ENCODE data around the gene AK3.
A peak's percentile ranks its signal among the peaks of the same experiment; 100 is the strongest.
"Not testable (repeated sequence)": the region's sequence is repeated elsewhere in the genome, so short reads cannot be mapped to it uniquely, and the experiment has no call there.

AK3 gene

DNA sequence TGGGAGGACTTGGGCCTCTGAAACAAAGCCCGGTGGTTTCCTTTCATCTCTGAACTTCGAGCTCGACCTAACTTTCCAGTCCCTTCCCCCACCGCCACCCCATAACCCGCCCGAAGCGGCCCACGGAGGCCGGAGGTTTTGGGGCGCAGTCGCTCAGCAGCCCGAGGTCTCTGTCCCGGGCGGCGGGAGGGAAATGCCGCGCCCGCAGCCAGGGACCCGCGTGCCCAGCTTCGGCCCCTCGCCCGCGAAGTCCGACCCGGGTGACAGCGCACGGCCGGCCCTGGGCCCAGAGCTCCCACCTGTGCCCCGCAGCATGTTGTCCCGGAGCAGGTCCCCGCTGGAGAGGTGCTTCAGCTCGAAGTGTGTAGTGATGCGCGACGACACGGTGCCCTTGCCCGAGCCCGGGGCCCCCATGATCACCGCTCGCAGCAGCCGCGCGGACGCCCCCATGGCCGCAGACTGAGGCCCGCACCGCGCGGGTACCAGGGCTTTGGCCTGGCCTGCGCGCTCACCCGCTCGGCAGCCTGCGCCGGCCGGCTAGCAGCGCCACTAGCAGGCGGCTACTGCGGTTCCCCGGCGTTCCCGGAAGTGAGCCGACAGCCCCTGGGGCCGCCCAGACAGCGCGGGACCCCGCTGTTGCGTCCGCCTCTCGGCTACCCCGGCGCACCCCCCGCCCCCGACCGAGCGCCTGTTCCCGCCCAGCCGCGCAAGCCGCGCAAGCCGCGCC lies at the start of gene AK3:
Gene AK3, minus strand, starts transcription at position 565 of the 727 bp plus-strand sequence. Its CDS starts 115 bp downstream, at position 450.
- peak; percentile 67 to 78 for DNase-seq

DNA sequence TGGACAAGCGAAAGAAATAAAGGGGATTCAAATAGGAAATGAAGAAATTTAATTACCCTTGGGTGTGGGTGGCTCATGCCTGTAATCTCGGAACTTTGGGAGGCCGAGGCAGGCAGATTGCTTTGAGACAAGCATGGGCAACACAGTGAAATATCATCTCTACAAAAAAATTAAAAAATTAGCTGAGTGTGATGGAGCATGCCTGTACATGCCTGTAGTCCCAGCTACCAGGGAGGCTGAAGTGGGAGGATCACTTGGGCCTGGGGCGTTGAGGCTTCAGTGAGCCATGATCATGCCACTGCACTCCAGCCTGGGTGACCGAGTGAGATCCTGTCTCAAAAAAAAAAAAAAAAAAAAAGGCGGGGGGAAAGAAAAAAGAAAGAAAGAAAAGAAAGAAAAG lies 47.7 kb upstream of the AK3 start:
- no peak for DNase-seq

DNA sequence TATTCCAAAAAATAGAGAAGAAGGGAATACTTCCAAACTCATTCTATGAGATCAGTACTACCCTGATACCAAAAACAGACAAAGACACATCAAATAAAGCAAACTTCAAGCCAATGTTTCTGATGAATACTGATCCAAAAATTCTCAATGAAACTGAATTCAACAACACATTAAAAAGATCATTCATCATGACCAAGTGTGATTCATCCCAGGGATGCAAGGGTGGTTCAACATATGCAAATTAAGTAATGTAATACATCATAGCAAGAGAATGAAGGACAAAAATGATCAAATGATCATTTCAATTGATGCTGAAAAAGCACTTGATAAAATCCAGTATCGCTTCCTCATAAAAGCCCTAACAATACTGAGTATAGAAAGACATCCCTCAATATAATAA lies 46.9 kb upstream of the AK3 start:
- DNase-seq: no peak

DNA sequence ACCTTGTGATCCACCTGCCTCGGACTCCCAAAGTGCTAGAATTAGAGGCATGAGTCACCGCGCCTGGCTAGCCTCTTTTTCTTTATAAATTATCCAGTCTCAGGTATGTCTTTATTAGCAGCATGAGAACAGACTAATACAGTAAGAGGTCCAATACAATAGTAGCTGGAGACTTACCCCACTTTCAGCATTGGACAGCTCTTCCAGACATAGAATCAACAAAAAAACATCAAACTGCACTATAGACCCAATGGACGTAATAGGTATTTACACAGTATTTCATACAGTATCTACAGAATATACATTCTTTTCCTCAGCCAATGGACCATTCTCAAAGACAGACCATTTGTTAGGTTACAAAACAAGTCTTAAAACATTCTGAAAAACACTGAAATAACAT lies 45.6 kb upstream of the AK3 start:
- DNase-seq: no peak

DNA sequence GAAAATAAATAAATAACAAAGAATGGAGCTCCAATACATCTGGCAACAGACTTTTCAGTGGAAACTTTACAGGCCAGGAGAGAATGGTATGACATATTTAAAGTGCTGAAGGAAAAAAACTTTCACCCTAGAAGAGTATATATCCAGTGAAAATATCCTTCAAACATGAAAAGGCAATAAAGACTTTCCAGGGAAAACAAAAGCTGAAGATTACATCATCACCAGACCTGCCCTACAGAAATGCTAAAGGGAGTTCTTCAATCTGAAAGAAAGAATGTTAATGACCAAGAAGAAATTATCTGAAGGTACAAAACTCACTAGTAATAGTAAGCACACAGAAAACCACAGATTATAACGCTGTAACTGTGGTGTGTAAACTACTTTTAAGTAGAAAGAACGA lies 43.4 kb upstream of the AK3 start:
- DNase-seq: no peak

DNA sequence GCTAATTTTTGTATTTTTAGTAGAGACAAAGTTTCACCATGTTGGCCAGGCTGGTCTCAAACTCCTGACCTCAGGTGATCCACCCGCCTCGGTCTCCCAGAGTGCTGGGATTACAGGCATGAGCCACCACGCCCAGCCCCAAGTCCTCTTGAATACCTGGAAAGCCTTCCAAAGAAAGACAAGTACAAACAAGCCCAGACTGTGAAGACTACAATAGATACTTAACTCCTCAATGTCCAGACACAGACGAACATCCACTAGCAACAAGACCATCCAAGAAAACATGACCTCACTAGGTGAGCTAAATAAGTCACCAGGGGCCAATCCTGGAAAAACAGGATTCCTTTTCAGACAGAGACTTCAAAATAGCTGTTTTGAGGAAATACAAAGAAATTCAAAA lies 42.2 kb upstream of the AK3 start:
- DNase-seq: not testable (repeated sequence)

DNA sequence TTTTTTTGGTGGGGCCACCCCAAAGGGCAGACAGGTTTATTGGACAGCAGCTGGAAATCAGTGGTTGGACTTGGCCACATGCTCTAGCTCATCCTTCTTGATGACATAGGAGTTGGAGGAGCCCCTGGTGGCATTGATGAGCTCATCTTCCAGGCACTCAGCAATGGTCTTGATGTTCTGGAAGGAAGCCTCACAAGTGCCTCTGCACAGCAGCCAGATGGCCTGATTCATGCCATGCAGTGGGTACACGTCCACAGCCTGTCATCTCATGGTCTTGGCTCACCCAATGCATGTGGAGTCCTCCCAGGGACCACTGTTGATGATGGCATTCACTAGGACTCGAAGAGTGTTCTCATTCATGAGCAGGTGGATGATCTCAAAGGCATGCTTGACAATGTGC lies 40.4 kb upstream of the AK3 start:
- DNase-seq: no peak

DNA sequence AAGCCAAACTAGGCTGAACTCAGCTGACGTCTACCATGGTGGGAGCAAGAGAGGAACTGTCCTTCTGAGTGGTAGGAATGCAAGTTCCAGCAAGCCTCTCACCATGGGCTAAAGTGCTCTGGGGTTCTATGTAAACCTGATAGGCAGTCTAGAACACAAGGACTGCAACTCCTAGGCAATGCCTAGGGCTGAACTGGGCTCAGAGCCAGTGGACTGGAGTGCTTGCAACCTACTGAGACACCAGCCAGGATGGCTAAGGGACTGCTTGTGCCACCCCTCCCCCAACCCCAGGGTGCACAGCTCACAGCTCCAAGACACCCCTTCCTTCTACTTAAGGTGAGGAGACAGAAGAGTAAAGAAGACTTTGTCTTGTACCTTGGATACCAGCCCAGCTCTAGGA lies 39.6 kb upstream of the AK3 start:
- DNase-seq: no peak

DNA sequence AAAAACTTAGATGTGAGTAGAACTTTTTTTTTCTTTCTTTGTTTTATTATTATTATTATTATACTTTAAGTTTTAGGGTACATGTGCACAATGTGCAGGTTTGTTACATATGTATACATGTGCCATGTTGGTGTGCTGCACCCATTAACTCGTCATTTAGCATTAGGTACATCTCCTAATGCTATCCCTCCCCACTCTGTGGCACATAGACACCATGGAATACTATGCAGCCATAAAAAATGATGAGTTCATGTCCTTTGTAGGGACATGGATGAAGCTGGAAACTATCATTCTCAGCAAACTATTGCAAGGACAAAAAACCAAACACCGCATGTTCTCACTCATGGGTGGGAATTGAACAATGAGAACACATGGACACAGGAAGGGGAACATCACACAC lies 34.0 kb upstream of the AK3 start:
- not testable (repeated sequence) for DNase-seq

DNA sequence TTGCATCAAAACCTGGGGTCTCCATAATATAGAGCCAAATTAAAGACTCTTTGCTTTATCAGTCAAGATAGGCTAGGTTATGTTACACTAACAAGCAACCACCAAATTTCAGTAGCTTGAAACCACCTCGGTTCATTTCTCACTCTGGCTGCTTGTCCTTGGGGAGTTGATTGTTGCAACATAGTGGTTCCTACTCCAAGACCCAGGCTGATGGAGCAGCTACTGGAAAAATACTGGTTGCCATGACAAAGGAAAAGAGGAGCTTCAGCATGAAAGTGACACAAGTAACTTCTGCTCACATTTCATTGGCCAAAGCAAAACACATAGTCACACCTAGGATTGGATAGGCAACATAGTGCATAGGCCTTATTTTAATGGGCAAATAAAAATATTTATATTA lies 33.2 kb upstream of the AK3 start:
- DNase-seq: no peak

DNA sequence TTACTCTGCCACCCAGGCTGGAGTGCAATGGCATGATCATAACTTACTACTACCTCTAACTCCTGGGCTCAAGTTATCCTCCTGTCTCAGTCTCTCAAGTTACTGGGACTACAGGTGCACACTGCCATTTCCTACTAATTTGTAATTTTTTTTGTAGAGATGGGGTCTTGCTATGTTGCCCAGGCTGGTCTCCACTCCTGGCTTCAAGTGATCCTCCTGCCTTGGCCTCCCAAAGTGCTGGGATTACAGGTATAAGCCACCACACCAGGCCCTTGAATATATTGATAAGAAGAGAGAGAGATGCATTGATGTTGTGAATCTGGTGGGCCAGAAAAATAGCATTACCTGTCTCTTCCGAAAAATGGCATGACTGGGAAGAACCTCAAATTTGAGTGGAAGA lies 30.8 kb upstream of the AK3 start:
- DNase-seq: no peak

DNA sequence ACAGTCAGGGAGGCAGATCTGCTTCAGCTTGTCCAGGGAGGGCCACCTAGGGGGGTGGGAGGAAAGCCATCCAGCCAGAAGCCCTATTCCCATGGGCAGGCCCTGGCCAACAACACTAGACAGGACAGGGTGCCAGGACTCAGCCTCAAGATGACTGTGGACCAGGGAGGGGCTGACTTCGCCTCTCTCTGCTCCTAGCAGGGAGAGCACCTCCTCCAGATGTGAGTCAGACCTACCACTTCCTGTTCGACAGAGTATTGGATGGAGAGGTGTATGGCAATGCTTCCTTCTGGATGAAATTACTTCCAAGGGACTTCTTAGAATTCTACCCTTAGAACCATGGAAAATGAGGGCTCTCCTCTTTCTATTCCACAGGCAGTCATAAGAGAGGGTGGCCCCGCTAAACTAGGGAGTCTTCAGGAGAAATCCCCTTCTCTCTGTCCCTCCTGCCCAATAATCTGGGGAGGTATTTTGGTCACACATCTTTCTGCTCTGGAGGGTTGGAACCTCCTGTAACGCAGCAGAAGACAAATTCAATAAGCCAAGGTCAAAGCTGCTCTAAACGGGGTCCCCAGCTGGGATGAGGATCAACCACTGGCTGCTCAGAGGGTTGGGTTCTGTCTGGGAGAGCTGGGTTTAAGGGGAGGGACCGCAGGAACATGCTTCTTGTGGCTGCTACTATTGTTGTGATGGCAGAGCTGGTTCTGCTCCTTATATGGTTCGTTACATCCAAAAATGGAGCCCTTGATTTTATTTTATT lies 28.5 kb upstream of the AK3 start:
- DNase-seq: no peak

DNA sequence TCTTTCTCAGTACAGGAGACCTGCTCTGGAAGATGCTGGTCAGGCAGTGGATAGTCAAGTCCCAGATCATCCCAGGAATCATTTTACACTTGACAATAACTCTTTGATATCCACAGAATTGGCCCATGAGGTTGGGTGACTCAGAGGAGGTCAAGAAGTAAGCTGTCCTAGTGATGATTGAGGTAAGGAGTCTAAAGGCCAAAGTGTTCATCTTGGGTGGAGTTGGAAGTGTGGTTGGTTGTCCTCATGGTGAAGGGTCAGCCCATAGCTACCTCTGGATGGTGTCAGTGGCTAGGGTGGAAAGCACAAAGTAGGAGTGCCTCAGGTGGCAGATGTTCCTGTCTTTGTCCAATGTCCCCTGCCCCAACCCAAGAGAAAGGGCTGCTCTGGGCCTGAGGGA lies 27.7 kb upstream of the AK3 start:
- DNase-seq: no peak

DNA sequence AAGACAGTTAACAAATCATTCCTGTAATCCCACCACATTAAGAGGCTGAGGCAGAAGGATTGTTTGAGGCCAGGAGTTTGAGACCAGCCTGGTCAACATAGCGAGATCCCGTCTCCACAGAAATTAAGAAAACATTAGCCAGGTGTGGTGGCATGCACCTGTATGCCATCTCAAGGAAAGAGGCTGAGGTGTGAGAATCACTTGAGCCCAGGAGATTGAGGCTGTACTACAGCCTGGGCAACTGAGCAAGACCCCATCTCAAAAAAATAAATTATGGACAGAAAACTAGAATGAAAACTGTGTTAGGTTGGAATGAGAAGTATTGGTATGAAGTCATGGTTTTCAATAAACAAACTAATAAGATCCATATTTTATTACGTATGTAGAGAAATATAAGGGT lies 23.0 kb upstream of the AK3 start:
- no peak for DNase-seq

DNA sequence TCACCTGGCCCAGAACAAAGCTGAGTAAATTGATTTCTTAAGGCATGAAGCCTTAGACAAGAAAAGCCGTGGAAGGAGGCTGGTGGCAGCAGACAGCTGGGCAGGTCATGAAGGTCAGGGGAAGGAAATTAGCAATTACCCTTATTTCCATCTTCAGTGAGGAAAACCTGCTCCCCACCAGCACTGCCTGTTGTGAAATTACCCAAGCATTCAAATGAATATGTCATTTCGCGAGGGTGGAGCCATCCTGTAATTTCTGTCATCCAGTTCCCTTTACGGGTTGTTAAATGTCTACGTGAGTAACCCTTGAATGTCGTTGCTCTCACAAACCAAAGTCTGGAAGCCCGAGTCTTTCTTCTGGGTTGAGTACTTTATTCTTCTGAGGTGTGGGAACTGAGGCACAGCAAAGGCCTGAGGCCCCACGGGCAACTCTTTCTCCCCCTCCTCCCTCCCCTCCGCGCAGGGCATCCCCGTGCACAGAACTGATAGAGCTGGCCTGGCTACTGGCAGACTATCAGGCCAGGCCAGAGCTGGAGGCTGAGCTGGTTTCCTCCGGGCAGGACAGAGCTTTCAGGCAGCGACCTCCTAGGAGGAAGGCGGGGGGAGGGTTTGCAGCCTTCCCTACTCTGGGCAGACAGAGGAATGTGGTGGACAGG lies 22.0 kb upstream of the AK3 start:
- DNase-seq: no peak

DNA sequence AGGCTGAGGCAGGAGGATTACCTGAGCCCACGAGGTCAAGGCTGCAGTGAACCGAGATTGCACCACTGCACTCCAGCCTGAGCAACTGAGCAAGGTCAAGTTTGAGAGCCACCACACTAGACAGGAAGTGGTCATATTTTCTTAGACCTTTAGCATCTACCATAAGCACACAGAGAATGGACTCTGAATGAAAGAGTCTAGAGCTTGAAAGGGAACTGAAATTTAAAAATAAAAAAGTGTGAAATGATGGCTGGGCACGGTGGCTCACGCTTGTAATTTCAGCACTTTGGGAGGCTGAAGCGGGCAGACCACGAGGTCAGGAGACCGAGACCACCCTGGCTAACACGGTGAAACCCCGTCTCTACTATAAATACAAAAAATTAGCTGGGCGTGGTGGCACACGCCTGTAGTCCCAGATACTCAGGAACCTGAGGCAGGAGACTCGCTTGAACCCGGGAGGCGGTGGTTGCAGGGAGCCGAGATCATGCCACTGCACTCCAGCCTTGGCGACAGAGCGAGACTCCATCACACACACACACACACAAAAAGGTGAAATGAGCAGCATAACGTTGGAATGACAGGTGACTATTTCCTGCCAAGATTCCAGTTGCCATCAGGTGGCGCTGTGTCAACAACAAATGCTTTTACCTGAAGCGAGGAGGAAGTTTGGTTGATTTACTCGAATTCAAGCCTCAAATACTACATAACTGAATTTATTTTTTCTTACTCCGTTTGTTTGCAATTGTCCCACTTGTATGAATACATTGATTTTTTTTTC lies 21.3 kb upstream of the AK3 start:
- DNase-seq: peak; percentile 74 to 85

DNA sequence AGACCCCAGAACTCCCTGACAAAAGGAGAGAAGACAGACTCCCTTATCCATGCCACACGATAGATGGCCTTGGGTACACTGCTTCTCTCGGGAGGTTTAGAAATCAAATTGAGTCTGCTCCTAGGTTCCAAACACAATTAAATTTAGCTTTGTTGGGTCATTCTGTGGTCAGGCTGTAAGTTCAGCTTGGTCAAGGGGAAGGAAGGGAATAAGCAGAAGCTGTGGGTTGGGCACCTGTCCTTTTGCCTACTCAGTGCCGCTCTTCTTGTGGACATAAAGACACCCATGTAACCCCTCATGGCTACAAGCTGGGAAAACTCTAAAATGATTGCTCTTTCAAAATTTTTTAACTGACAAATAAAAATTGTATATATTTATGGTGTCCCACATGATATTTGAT lies 19.1 kb upstream of the AK3 start:
- no peak for DNase-seq

DNA sequence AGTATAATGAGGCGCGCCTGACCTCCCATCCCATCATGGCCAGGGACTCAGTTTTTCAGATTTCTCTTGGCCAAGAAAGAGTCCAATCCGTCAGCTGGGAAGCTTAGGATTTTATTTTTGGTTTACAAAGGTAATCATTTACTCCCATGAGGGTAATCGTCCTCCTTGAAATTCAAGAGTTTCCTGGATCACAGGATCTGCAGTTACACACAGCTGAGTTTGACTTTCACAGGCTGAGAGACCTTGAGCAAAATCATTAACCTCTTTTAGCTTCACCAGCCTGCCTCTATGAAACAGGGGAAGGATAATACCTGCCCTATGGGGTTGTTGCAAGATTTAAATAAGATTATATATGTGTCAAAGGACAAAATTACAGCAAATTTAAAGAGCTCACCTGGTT lies 15.4 kb upstream of the AK3 start:
- DNase-seq: no peak

DNA sequence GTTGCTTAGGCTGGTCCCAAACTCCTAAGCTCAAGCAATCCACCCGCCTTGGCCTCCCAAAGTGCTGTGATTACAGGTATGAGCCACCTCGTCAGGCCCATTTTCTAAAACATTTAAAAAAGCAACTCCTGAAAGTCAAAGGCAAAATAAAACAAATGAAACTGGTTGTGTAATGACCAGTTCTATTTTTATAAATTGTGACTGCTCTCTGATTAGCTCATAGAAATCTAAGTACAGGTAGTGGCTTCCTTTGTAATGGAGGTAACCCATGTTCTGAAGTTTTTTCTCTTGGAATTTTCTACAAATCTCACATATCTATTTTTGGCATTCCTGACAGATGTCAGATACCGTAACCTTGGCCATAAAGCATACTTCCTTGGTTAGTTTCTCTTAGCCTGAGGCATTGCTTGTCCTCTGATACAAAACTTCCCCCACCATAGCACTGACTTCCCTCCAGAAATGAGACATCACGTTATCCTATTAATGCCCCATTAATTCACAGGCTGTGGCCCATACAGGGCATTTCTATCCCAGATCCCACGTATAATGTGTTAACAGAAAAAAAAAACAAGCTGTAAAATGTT lies 14.1 kb upstream of the AK3 start:
- no peak for DNase-seq

DNA sequence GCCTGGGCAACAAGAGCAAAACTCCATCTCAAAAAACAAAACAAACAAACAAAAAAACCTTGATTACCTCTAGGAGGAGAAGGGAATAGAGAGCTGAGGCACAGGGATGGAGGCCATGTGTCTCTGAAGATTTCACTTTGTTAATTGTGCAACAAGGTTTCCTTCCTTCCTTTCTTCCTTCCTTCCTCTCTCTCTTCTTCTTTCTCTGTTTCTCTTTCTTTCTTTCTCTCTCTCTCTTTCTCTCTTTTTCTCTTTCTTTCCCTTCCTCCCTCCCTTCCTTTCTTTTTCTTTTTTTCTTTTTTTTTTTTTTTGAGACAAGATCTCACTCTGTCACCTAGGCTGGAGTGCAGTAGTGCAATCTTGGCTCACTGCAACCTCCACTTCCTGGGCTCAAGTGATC lies 13.5 kb upstream of the AK3 start:
- DNase-seq: not testable (repeated sequence)

DNA sequence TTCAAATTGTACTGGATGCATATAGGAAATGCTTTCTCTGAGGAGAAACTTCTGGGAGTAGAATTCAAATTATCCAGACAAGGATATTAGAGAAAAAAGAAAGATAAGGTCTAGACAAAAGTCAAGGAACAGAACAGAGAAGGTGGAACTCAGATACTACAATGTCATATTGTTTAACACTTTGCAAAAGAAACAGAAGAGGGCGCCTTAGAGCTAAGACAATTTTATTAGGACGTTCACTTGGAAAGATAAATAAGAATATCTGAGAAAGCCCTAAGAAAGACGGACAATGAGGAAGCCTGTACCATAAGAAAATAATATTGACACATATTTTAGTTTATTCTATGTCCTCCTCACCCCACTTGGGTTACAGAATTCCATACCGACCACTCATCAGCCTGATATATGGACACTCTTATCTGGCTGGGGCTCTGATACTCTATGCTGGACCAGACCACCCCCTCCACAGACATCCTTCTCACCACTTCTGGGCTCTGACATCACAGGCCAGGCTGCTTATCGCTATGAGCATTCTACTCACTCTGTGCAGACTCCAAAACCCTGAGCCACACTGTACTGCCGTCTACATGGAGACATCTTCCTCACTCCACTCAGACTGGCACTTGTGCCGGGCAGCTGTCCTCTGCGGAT lies 9.1 kb upstream of the AK3 start:
- DNase-seq: no peak

DNA sequence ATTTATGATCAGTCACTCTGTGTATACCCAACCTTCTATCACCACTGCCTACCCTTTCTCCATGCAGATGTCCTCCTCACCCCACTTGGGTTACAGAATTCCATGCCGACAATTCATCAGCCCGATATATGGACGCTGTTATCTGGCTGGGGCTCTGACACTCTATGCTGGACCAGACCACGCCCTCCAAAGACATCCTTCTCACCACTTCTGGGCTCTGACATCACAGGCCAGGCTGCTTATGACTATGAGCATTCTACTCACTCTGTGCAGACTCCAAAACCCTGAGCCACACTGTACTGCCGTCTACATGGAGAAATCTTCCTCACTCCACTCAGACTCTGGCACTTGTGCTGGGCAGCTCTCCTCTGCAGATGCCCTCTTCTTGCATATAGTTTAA lies 7.6 kb upstream of the AK3 start:
- no peak for DNase-seq

Data from activated CD4-positive, alpha-beta T cell treated with anti-CD3 and anti-CD28 coated beads for 4 hours (primary cell).